SJCRH30 (cell line): ENCODE data around the gene SKOR2. TPM values are rescaled to one million over a fixed set of nuclear protein-coding genes. Genes with fewer than 3 reads are reported as not detected.

Experiments
- DNase-seq, 2 experiments: peaks; one replicate each; pipeline ENCODE4 v3.0.0-alpha.2; 2015 to 2020
- H3K27ac ChIP-seq: fragments of 250-450 bp; sonication (Bioruptor Pico); 2 replicates; pipeline ENCODE4 v1.5.1; 2020; ENCODE audit warnings: mild to moderate bottlenecking, moderate library complexity
- H3K27me3 ChIP-seq: fragments of 250-450 bp; sonication (Bioruptor Pico); 2 replicates; pipeline ENCODE4 v1.5.1; 2020; ENCODE audit warnings: mild to moderate bottlenecking, moderate library complexity
- H3K36me3 ChIP-seq: fragments of 250-450 bp; sonication (Bioruptor Pico); 2 replicates; pipeline ENCODE4 v1.5.1; 2020; ENCODE audit warnings: mild to moderate bottlenecking, moderate library complexity
- H3K4me1 ChIP-seq: fragments of 250-450 bp; sonication (Bioruptor Pico); 2 replicates; pipeline ENCODE4 v1.5.1; 2020; ENCODE audit warnings: mild to moderate bottlenecking, moderate library complexity
- H3K4me3 ChIP-seq: fragments of 250-450 bp; sonication (Bioruptor Pico); 2 replicates; pipeline ENCODE4 v1.5.1; 2020; ENCODE audit warnings: mild to moderate bottlenecking, moderate library complexity
- H3K9me3 ChIP-seq: fragments of 250-450 bp; sonication (Bioruptor Pico); replicated peaks from 2 replicates; pipeline ENCODE4 v1.5.1; 2020; ENCODE audit warnings: mild to moderate bottlenecking, moderate library complexity
- total RNA-seq: library from RNA; depleted of rRNA; stranded (reverse); fragments of >200 nt; shearing (Covaris generic); gene quantifications from 2 replicates; pipeline ENCODE4 v1.2.3, GENCODE V29; 2014; rRNA removed

The SKOR2 gene
- total RNA-seq: not detected in 2 replicates

GRCh38 chr18:47251289-47252120 lies at the start of gene SKOR2:
SKOR2 (minus strand) TSS chr18:47251660; CDS start chr18:47249183, 2,477 bp downstream.
- no peaks in the 10 kb centered on the region for H3K36me3 ChIP-seq
- no peaks in the 10 kb centered on the region for H3K4me1 ChIP-seq
- no peak within 1 kb of the TSS for H3K4me3 ChIP-seq
- no peak for DNase-seq
- no peak within 1 kb of the TSS for H3K27ac ChIP-seq
- no peaks in the 10 kb centered on the region for H3K27me3 ChIP-seq
- H3K9me3 ChIP-seq: no peaks in the 10 kb centered on the region

GRCh38 chr18:47296462-47296861 lies 45.0 kb upstream of the SKOR2 start:
- no peaks in the 10 kb centered on the region for H3K9me3 ChIP-seq
- H3K36me3 ChIP-seq: no peaks in the 10 kb centered on the region
- H3K4me1 ChIP-seq: no peaks in the 10 kb centered on the region
- no peak overlapping the region for H3K27ac ChIP-seq
- no peak overlapping the region for H3K4me3 ChIP-seq
- H3K27me3 ChIP-seq: no peaks in the 10 kb centered on the region
- DNase-seq: no peak

- Histone ChIP-seq H3K4me3 (no peak overlapping the region), H3K27ac (no peak overlapping the region), H3K9me3 (no peaks in the 10 kb centered on the region), H3K27me3 (no peaks in the 10 kb centered on the region), H3K4me1 (no peaks in the 10 kb centered on the region), H3K36me3 (no peaks in the 10 kb centered on the region)
- no peak for DNase-seq
Measured at GRCh38 chr18:47294801-47295200, 43.3 kb upstream of the SKOR2 start.

- H3K4me3 ChIP-seq: no peak overlapping the region
- no peak for DNase-seq
- no peaks in the 10 kb centered on the region for H3K9me3 ChIP-seq
- H3K27me3 ChIP-seq: no peaks in the 10 kb centered on the region
- H3K4me1 ChIP-seq: no peaks in the 10 kb centered on the region
- no peak overlapping the region for H3K27ac ChIP-seq
- H3K36me3 ChIP-seq: no peaks in the 10 kb centered on the region
Measured at GRCh38 chr18:47288741-47289140, 37.3 kb upstream of the SKOR2 start.

- H3K36me3 ChIP-seq: no peaks in the 10 kb centered on the region
- no peak for DNase-seq
- H3K9me3 ChIP-seq: no peaks in the 10 kb centered on the region
- no peak overlapping the region for H3K4me3 ChIP-seq
- H3K27me3 ChIP-seq: no peaks in the 10 kb centered on the region
- no peaks in the 10 kb centered on the region for H3K4me1 ChIP-seq
- H3K27ac ChIP-seq: no peak overlapping the region
Measured at GRCh38 chr18:47287911-47288585, 36.6 kb upstream of the SKOR2 start.

GRCh38 chr18:47286776-47287410 lies 35.4 kb upstream of the SKOR2 start:
- DNase-seq: no peak
- Histone ChIP-seq H3K27ac (no peak overlapping the region), H3K4me3 (no peak overlapping the region), H3K4me1 (no peaks in the 10 kb centered on the region), H3K27me3 (no peaks in the 10 kb centered on the region), H3K9me3 (no peaks in the 10 kb centered on the region), H3K36me3 (no peaks in the 10 kb centered on the region)

GRCh38 chr18:47285456-47285855 lies 34.0 kb upstream of the SKOR2 start:
- Histone ChIP-seq H3K9me3 (no peaks in the 10 kb centered on the region), H3K4me3 (no peak overlapping the region), H3K27me3 (no peaks in the 10 kb centered on the region), H3K36me3 (no peaks in the 10 kb centered on the region), H3K4me1 (no peaks in the 10 kb centered on the region), H3K27ac (no peak overlapping the region)
- DNase-seq: no peak

- H3K36me3 ChIP-seq: no peaks in the 10 kb centered on the region
- H3K4me3 ChIP-seq: no peak overlapping the region
- no peak for DNase-seq
- H3K27me3 ChIP-seq: no peaks in the 10 kb centered on the region
- no peaks in the 10 kb centered on the region for H3K9me3 ChIP-seq
- no peak overlapping the region for H3K27ac ChIP-seq
- H3K4me1 ChIP-seq: no peaks in the 10 kb centered on the region
Measured at GRCh38 chr18:47284721-47285395, 33.4 kb upstream of the SKOR2 start.

GRCh38 chr18:47283476-47283875 lies 32.0 kb upstream of the SKOR2 start:
- Histone ChIP-seq H3K27ac (no peak overlapping the region), H3K27me3 (no peaks in the 10 kb centered on the region), H3K4me3 (no peak overlapping the region), H3K4me1 (no peaks in the 10 kb centered on the region), H3K9me3 (no peaks in the 10 kb centered on the region), H3K36me3 (no peaks in the 10 kb centered on the region)
- DNase-seq: peak in 1 of 2 experiments; percentile 40

- no peak overlapping the region for H3K4me3 ChIP-seq
- DNase-seq: peak in 1 of 2 experiments; percentile 9
- no peaks in the 10 kb centered on the region for H3K4me1 ChIP-seq
- H3K36me3 ChIP-seq: no peaks in the 10 kb centered on the region
- H3K27me3 ChIP-seq: no peaks in the 10 kb centered on the region
- H3K27ac ChIP-seq: no peak overlapping the region
- no peaks in the 10 kb centered on the region for H3K9me3 ChIP-seq
Measured at GRCh38 chr18:47280121-47280520, 28.7 kb upstream of the SKOR2 start.

GRCh38 chr18:47274961-47275360 lies 23.5 kb upstream of the SKOR2 start:
- Histone ChIP-seq H3K4me3 (no peak overlapping the region), H3K36me3 (no peaks in the 10 kb centered on the region), H3K27ac (no peak overlapping the region), H3K4me1 (no peaks in the 10 kb centered on the region), H3K9me3 (no peaks in the 10 kb centered on the region), H3K27me3 (no peaks in the 10 kb centered on the region)
- DNase-seq: no peak

- no peaks in the 10 kb centered on the region for H3K9me3 ChIP-seq
- H3K36me3 ChIP-seq: no peaks in the 10 kb centered on the region
- no peak for DNase-seq
- H3K4me3 ChIP-seq: no peak overlapping the region
- no peak overlapping the region for H3K27ac ChIP-seq
- no peaks in the 10 kb centered on the region for H3K4me1 ChIP-seq
- no peaks in the 10 kb centered on the region for H3K27me3 ChIP-seq
Measured at GRCh38 chr18:47265197-47265596, 13.7 kb upstream of the SKOR2 start.

- no peaks in the 10 kb centered on the region for H3K4me1 ChIP-seq
- H3K36me3 ChIP-seq: no peaks in the 10 kb centered on the region
- H3K9me3 ChIP-seq: no peaks in the 10 kb centered on the region
- H3K4me3 ChIP-seq: no peak overlapping the region
- no peak overlapping the region for H3K27ac ChIP-seq
- no peak for DNase-seq
- no peaks in the 10 kb centered on the region for H3K27me3 ChIP-seq
Measured at GRCh38 chr18:47264308-47264700, 12.8 kb upstream of the SKOR2 start.

- Histone ChIP-seq H3K4me1 (no peaks in the 10 kb centered on the region), H3K9me3 (no peaks in the 10 kb centered on the region), H3K36me3 (no peaks in the 10 kb centered on the region), H3K27ac (no peak overlapping the region), H3K27me3 (no peaks in the 10 kb centered on the region), H3K4me3 (no peak overlapping the region)
- DNase-seq: no peak
Measured at GRCh38 chr18:47263430-47264307, 12.2 kb upstream of the SKOR2 start.
